Activated B cell treated with CpG ODN at 0.5 μM for 24 hours (primary cell): ENCODE measurements around the gene MAN1A1. TPM values are rescaled to one million over a fixed set of nuclear protein-coding genes. Genes with fewer than 3 reads are reported as not detected.

Source experiments
- ATAC-seq: fragments of 200-7000 bp; cut with Tn5 transposase; one replicate; pipeline ENCODE4 v1.10.0; 2021; ENCODE audit warnings: low read depth, mild to moderate bottlenecking, moderate library complexity
- CTCF ChIA-PET: fragments of 350-600 bp; sonication (Branson Sonifier 250); formaldehyde crosslinking; loops from one replicate; lab custom pipeline; 2021; ENCODE audit warnings: antibody characterized with exemption; lab: Charles Lee
- POLR2A ChIA-PET: fragments of 350-600 bp; sonication (Branson Sonifier 250); formaldehyde crosslinking; loops from one replicate; lab custom pipeline; 2021; ENCODE audit warnings: antibody characterized with exemption; lab: Charles Lee
- DNase-seq: peaks from one replicate; pipeline ENCODE4 v3.0.0; 2022
- H3K27ac Mint-ChIP-seq: one replicate; pipeline ENCODE4 v1.8.0; 2020; ENCODE audit warnings: mixed read lengths
- H3K27me3 Mint-ChIP-seq: one replicate; pipeline ENCODE4 v1.8.0; 2021; ENCODE audit warnings: mixed read lengths
- H3K36me3 Mint-ChIP-seq: one replicate; pipeline ENCODE4 v1.8.0; 2021; ENCODE audit warnings: low read depth, mixed read lengths
- H3K4me1 Mint-ChIP-seq: one replicate; pipeline ENCODE4 v1.8.0; 2021; ENCODE audit warnings: mixed read lengths
- H3K4me3 Mint-ChIP-seq: one replicate; pipeline ENCODE4 v1.8.0; 2020; ENCODE audit warnings: mild to moderate bottlenecking, mixed read lengths
- H3K9me3 Mint-ChIP-seq: one replicate; pipeline ENCODE4 v1.8.0; 2020; ENCODE audit warnings: mixed read lengths
- CTCF ChIP-seq: fragments of 200-600 bp; IDR thresholded peaks from one replicate; pipeline ENCODE4 v1.8.0; 2022; ENCODE audit warnings: antibody characterized with exemption, mild to moderate bottlenecking
- intact Hi-C: fragments of 100-400 bp; cut with micrococcal nuclease; formaldehyde crosslinking; loops from one replicate; pipeline ENCODE4 v1.15.1; 2024
- total RNA-seq: library from RNA; stranded (reverse); gene quantifications from 2 replicates; pipeline ENCODE4 v1.2.3, GENCODE V29; 2022

The MAN1A1 gene
- total RNA-seq, 1 donor from 2014 or later = 18.1 TPM

GRCh38 chr6:119240257-119241110 lies 109.1 kb downstream of the MAN1A1 start:
- no peak for DNase-seq
- H3K27me3 Mint-ChIP-seq = no peaks in the 10 kb centered on the region
- no peak overlapping the region for H3K4me3 Mint-ChIP-seq
- peaks cover 18% of the 10 kb centered on the region for H3K36me3 Mint-ChIP-seq
- no peaks in the 10 kb centered on the region for H3K4me1 Mint-ChIP-seq
- peaks cover 2% of the 10 kb centered on the region for H3K9me3 Mint-ChIP-seq
- H3K27ac Mint-ChIP-seq = no peak overlapping the region
- ChIA-PET POLR2A (no interaction called here), CTCF (no interaction called here)
- no peak for TF ChIP-seq CTCF
- intact Hi-C loops = no loop called here
- no peak for ATAC-seq

- no peak for ATAC-seq
- Mint-ChIP-seq H3K4me1 (no peaks in the 10 kb centered on the region), H3K36me3 (peaks cover 19% of the 10 kb centered on the region), H3K27me3 (no peaks in the 10 kb centered on the region), H3K27ac (no peak overlapping the region), H3K9me3 (peaks cover 2% of the 10 kb centered on the region), H3K4me3 (no peak overlapping the region)
- intact Hi-C loops = no loop called here
- TF ChIP-seq CTCF = no peak
- ChIA-PET POLR2A (interaction anchor here (0.7 kb wide), 1 partner anchor 78 kb away, joined by 5 read pairs; no protein-coding TSS in a partner anchor), CTCF (no interaction called here)
- no peak for DNase-seq
Observed at GRCh38 chr6:119237177-119237715, 112.3 kb downstream of the MAN1A1 start.

- Mint-ChIP-seq H3K4me1 (no peaks in the 10 kb centered on the region), H3K36me3 (peaks cover 32% of the 10 kb centered on the region), H3K9me3 (peaks cover 2% of the 10 kb centered on the region), H3K27me3 (no peaks in the 10 kb centered on the region), H3K4me3 (no peak overlapping the region), H3K27ac (no peak overlapping the region)
- POLR2A ChIA-PET = no interaction called here
- intact Hi-C loops = no loop called here
- CTCF ChIA-PET = no interaction called here
- DNase-seq = no peak
- TF ChIP-seq CTCF = no peak
- ATAC-seq = no peak
Observed at GRCh38 chr6:119234941-119235340, 114.6 kb downstream of the MAN1A1 start.

GRCh38 chr6:119234457-119234856 lies 115.1 kb downstream of the MAN1A1 start:
- POLR2A ChIA-PET = no interaction called here
- CTCF ChIA-PET = no interaction called here
- Mint-ChIP-seq H3K4me1 (no peaks in the 10 kb centered on the region), H3K36me3 (peaks cover 32% of the 10 kb centered on the region), H3K27me3 (no peaks in the 10 kb centered on the region), H3K4me3 (no peak overlapping the region), H3K27ac (no peak overlapping the region), H3K9me3 (peaks cover 2% of the 10 kb centered on the region)
- intact Hi-C loops = no loop called here
- TF ChIP-seq CTCF = no peak
- DNase-seq (no peak), ATAC-seq (no peak)

GRCh38 chr6:119233312-119233984 lies 116.1 kb downstream of the MAN1A1 start:
- peaks cover 2% of the 10 kb centered on the region for H3K9me3 Mint-ChIP-seq
- no peak overlapping the region for H3K4me3 Mint-ChIP-seq
- peaks cover 32% of the 10 kb centered on the region for H3K36me3 Mint-ChIP-seq
- no peaks in the 10 kb centered on the region for H3K4me1 Mint-ChIP-seq
- no peaks in the 10 kb centered on the region for H3K27me3 Mint-ChIP-seq
- no peak for DNase-seq
- intact Hi-C loops = no loop called here
- ChIA-PET POLR2A (no interaction called here), CTCF (no interaction called here)
- no peak overlapping the region for H3K27ac Mint-ChIP-seq
- no peak for TF ChIP-seq CTCF
- no peak for ATAC-seq
